Endothelial cell of umbilical vein (primary cell): ENCODE measurements around the gene USP47. TPM values are rescaled to one million over a fixed set of nuclear protein-coding genes. Genes with fewer than 3 reads are reported as not detected.

Experiments
- BruUV-seq: library from RNA; stranded (reverse); fragments of 400-500 nt; replicated peaks from 2 replicates; lab custom pipeline; 2021; lab: Mats Ljungman, UMichigan
- CTCF ChIA-PET: fragments of 300-600, 350-600 bp; sonication (Branson Sonifier 250); formaldehyde crosslinking; loops from one replicate; lab custom pipeline; 2021; ENCODE audit warnings: antibody characterized with exemption, inconsistent platforms; lab: Charles Lee
- POLR2A ChIA-PET: fragments of 300-600, 350-600 bp; sonication (Branson Sonifier 250); formaldehyde crosslinking; loops from one replicate; lab custom pipeline; 2021; ENCODE audit warnings: antibody characterized with exemption, inconsistent platforms; lab: Charles Lee
- DNase-seq: peaks from one replicate; pipeline ENCODE4 v3.0.0-alpha.2; 2011; ENCODE audit warnings: low read depth, low spot score
- FAIRE-seq: peaks from 2 replicates; lab custom pipeline; 2011; peaks lifted over from hg19 to GRCh38; lab: Jason Lieb, UNC
- H2AFZ ChIP-seq: 2 replicates; pipeline ENCODE4 v1.6.0; 2012; ENCODE audit warnings: low read depth, low read length, control low read depth, inconsistent platforms
- H3K27ac ChIP-seq: 2 replicates; pipeline ENCODE4 v1.5.1; 2011; ENCODE audit warnings: low read depth, mild to moderate bottlenecking, control low read depth, low read length, moderate library complexity; ENCODE audit not compliant: insufficient read depth
- H3K27me3 ChIP-seq, 2 experiments: 2 replicates each; pipeline versions ENCODE4 v1.6.0 to v1.6.1; 2011; ENCODE audit warnings: low read length in 2 of 2, mixed read lengths in 1 of 2; ENCODE audit not compliant: control insufficient read depth in 2 of 2, insufficient read depth in 2 of 2
- H3K36me3 ChIP-seq, 2 experiments: 2 replicates in 1 of 2; 3 replicates in 1 of 2; pipeline ENCODE4 v1.5.1; 2011; ENCODE audit warnings: low read length in 2 of 2, mild to moderate bottlenecking in 1 of 2, moderate library complexity in 1 of 2; ENCODE audit not compliant: control insufficient read depth in 2 of 2, insufficient read depth in 2 of 2; ENCODE audit errors: extremely low read depth in 1 of 2
- H3K4me1 ChIP-seq: 3 replicates; pipeline ENCODE4 v1.5.1; 2011; ENCODE audit warnings: mild to moderate bottlenecking, low read length; ENCODE audit not compliant: control insufficient read depth, insufficient read depth; ENCODE audit errors: extremely low read depth
- H3K4me2 ChIP-seq: 2 replicates; pipeline ENCODE4 v1.6.1; 2011; ENCODE audit warnings: low read length, control low read depth, mixed read lengths; ENCODE audit not compliant: insufficient read depth
- H3K4me3 ChIP-seq, 3 experiments: fragments of 200-600 bp in 1 of 3; sonication (generic), shearing (Covaris generic) in 1 of 3; replicated peaks in 1 of 3; 2 replicates each; pipeline ENCODE4 v1.5.1; 2011 to 2016; ENCODE audit warnings: control low read depth in 3 of 3, low read length in 3 of 3, mild to moderate bottlenecking in 2 of 3, inconsistent platforms in 1 of 3, low read depth in 1 of 3, moderate library complexity in 1 of 3; ENCODE audit not compliant: insufficient read depth in 1 of 3
- H3K79me2 ChIP-seq: 2 replicates; pipeline ENCODE4 v1.6.0; 2012; ENCODE audit warnings: low read length, inconsistent platforms; ENCODE audit not compliant: control insufficient read depth, insufficient read depth
- H3K9ac ChIP-seq: replicated peaks from 2 replicates; pipeline ENCODE3; 2011; ENCODE audit warnings: low read length, control low read depth; ENCODE audit not compliant: insufficient read depth; ENCODE audit errors: extremely low read depth
- H3K9me1 ChIP-seq: replicated peaks from 3 replicates; pipeline ENCODE4 v1.6.0; 2011; ENCODE audit warnings: mild to moderate bottlenecking, low read length; ENCODE audit not compliant: control insufficient read depth, insufficient read depth; ENCODE audit errors: extremely low read depth
- H3K9me3 ChIP-seq: replicated peaks from 2 replicates; pipeline ENCODE4 v1.5.1; 2012; ENCODE audit warnings: low read length, inconsistent platforms; ENCODE audit not compliant: control insufficient read depth, insufficient read depth
- H4K20me1 ChIP-seq: replicated peaks from 2 replicates; pipeline ENCODE3; 2011; ENCODE audit warnings: mild to moderate bottlenecking, low read length; ENCODE audit not compliant: control insufficient read depth, insufficient read depth; ENCODE audit errors: extremely low read depth
- EZH2 ChIP-seq: IDR thresholded peaks from 2 replicates; pipeline ENCODE4 v1.6.1; 2012; ENCODE audit warnings: borderline replicate concordance, low read depth, mild to moderate bottlenecking, moderate library complexity, low read length, inconsistent platforms; ENCODE audit not compliant: severe bottlenecking
- FOS ChIP-seq: IDR thresholded peaks from 2 replicates; pipeline ENCODE4 v1.6.1; 2011; ENCODE audit warnings: mild to moderate bottlenecking, low read length, moderate library complexity, borderline replicate concordance; ENCODE audit not compliant: insufficient read depth
- GATA2 ChIP-seq: IDR thresholded peaks from 2 replicates; pipeline ENCODE4 v1.7.0; 2011; ENCODE audit warnings: low read depth, mild to moderate bottlenecking, moderate library complexity, mixed read lengths, low read length; ENCODE audit not compliant: insufficient read length, insufficient read depth
- JUN ChIP-seq: IDR thresholded peaks from 2 replicates; pipeline ENCODE4 v1.6.1; 2011; ENCODE audit warnings: borderline replicate concordance, low read depth; ENCODE audit not compliant: insufficient read length, insufficient read depth
- MYC ChIP-seq: IDR thresholded peaks from one replicate; pipeline ENCODE4 v1.6.1; 2011; ENCODE audit warnings: mild to moderate bottlenecking, low read depth, low read length
- POLR2A ChIP-seq: IDR thresholded peaks from 2 replicates; pipeline ENCODE4 v1.6.1; 2012; ENCODE audit warnings: low read depth, mild to moderate bottlenecking, control low read depth, low read length
- POLR2AphosphoS5 ChIP-seq: IDR thresholded peaks from 2 replicates; pipeline ENCODE4 v1.6.1; 2012; ENCODE audit warnings: low read depth, mild to moderate bottlenecking, control low read depth, low read length, moderate library complexity; ENCODE audit not compliant: insufficient read depth
- dilution Hi-C: fragments of 300-500 bp; cut with MboI; formaldehyde crosslinking; loops from one replicate; pipeline ENCODE4 v1.15.0; 2019; ENCODE audit warnings: low sequenced_read_pairs; ENCODE audit not compliant: extremely low pct_ligation_motif_present
- intact Hi-C: fragments of 100-400 bp; cut with micrococcal nuclease; formaldehyde crosslinking; loops from one replicate; pipeline ENCODE4 v1.10.0; 2022
- polyA plus RNA-seq, 4 experiments: library from polyadenylated mRNA; depleted of rRNA in 3 of 4; stranded (reverse) in 3 of 4; unstranded in 1 of 4; fragments of >200 nt; gene quantifications; 2 replicates each; pipeline versions ENCODE4 v1.2.1 to v1.2.3, GENCODE V29; 2011 to 2012; ENCODE audit warnings: missing spikeins in 1 of 4
- total RNA-seq: library from RNA; stranded (reverse); gene quantifications from 2 replicates; pipeline ENCODE4 v1.2.3, GENCODE V29; 2021
- TF ChIP-seq, protein P1 (sequence below), 2 donors: IDR thresholded peaks; 1 replicate in 1 of 2; 2 replicates in 1 of 2; pipeline ENCODE4 v1.5.1; 2011; ENCODE audit warnings: low read length in 2 of 2, mild to moderate bottlenecking in 2 of 2, moderate library complexity in 2 of 2, control low read depth in 1 of 2, inconsistent platforms in 1 of 2, low read depth in 1 of 2; ENCODE audit not compliant: insufficient read depth in 1 of 2; ENCODE audit errors: extremely low read depth in 1 of 2
- TF ChIP-seq, protein P2 (sequence below): IDR thresholded peaks from 2 replicates; pipeline ENCODE4 v1.6.1; 2011; ENCODE audit not compliant: insufficient read depth, insufficient read length

USP47 gene
- total and polyA plus RNA-seq, 2 donors (not counting 3 experiments of a cell fraction or from before 2014, with no cell fraction given): 7.8 to 38.0 TPM

DNA sequence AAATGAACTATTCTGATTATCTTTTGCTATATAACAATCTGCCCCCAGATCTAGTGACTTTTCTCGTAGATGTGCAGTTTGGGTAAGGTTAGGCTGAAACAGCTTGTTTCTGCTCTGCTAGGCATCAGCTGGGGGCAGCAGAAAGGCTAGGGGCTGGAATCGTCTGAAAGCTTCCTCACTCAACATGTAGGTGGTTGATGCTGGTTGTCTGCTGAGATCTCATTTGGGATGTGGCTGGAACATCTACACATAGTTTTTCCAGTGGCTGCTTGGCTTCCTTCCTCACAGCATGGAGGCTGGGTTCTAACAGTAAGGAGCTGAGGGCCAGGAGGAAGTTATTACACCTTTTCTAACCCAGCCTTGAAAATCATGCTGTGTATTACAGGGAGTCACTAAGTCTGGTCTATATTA, 30.2 kb downstream of the USP47 start:
- H3K4me1 ChIP-seq: no peaks in the 10 kb centered on the region
- H2AFZ ChIP-seq: no peak overlapping the region
- no peak overlapping the region for H3K9ac ChIP-seq
- H3K27ac ChIP-seq: no peak overlapping the region
- peaks cover 81% of the 10 kb centered on the region for H3K79me2 ChIP-seq
- CTCF ChIA-PET: interaction anchor here (0.6 to 1.8 kb wide), 9 partner anchors 9 to 73 kb away, joined by 3 to 9 read pairs (median 5); partner anchors contain the start of gene USP47
- H3K9me1 ChIP-seq: peaks cover 6% of the 10 kb centered on the region
- no peak for DNase-seq
- FAIRE-seq: no peak
- POLR2A ChIA-PET: no interaction called here
- no peak overlapping the region for H3K4me3 ChIP-seq
- no peaks in the 10 kb centered on the region for H3K36me3 ChIP-seq
- intact Hi-C loops (no loop called here), dilution Hi-C loops (no loop called here)
- TF ChIP-seq EZH2 (no peak), POLR2AphosphoS5 (no peak), JUN (no peak), GATA2 (no peak), MYC (no peak), POLR2A (no peak), FOS (no peak)
- TF ChIP-seq, protein P1, sequence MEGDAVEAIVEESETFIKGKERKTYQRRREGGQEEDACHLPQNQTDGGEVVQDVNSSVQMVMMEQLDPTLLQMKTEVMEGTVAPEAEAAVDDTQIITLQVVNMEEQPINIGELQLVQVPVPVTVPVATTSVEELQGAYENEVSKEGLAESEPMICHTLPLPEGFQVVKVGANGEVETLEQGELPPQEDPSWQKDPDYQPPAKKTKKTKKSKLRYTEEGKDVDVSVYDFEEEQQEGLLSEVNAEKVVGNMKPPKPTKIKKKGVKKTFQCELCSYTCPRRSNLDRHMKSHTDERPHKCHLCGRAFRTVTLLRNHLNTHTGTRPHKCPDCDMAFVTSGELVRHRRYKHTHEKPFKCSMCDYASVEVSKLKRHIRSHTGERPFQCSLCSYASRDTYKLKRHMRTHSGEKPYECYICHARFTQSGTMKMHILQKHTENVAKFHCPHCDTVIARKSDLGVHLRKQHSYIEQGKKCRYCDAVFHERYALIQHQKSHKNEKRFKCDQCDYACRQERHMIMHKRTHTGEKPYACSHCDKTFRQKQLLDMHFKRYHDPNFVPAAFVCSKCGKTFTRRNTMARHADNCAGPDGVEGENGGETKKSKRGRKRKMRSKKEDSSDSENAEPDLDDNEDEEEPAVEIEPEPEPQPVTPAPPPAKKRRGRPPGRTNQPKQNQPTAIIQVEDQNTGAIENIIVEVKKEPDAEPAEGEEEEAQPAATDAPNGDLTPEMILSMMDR (IDR thresholded peaks at IDR 0.05; ENCODE audit: extremely low read depth in 1 of 2, insufficient read depth in 1 of 2, low read depth in 1 of 2, low read length in 2 of 2): no peak
- TF ChIP-seq, protein P2, sequence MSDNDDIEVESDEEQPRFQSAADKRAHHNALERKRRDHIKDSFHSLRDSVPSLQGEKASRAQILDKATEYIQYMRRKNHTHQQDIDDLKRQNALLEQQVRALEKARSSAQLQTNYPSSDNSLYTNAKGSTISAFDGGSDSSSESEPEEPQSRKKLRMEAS: no peak
- BruUV-seq: no TSS peak
- H4K20me1 ChIP-seq: peaks cover 17% of the 10 kb centered on the region
- no peaks in the 10 kb centered on the region for H3K27me3 ChIP-seq
- H3K4me2 ChIP-seq: no peak overlapping the region
- H3K9me3 ChIP-seq: no peaks in the 10 kb centered on the region
